Measurements from ENCODE around the gene MRPL12. TPM values are rescaled to one million over a fixed set of nuclear protein-coding genes. Genes with fewer than 3 reads are reported as not detected.

Gene MRPL12
- total RNA-seq, 1 donor from 2014 or later = 59.8 TPM

GRCh38 chr17:81740395-81740961, 37.3 kb downstream of the MRPL12 start:
- DNase-seq (ENCODE audit: low spot score) = no peak

- DNase-seq (ENCODE audit: low spot score) = no peak
Observed at GRCh38 chr17:81741049-81741593, 38.0 kb downstream of the MRPL12 start.

- no peak for DNase-seq (ENCODE audit: low spot score)
Observed at GRCh38 chr17:81741594-81742452, 38.7 kb downstream of the MRPL12 start.

Other genes with a start within 250 kb of the MRPL12 start
- 3,857 TPM for gene ACTG1, start 190.6 kb upstream of the MRPL12 start, total RNA-seq
- gene FSCN2, start 175.0 kb upstream of the MRPL12 start, total RNA-seq = 4.2 TPM
- 37.1 TPM for gene FAAP100, start 151.0 kb upstream of the MRPL12 start, total RNA-seq
- gene NPLOC4, start 66.3 kb upstream of the MRPL12 start, total RNA-seq = 106 TPM
- 2.5 TPM for gene TSPAN10, start 66.2 kb upstream of the MRPL12 start, total RNA-seq
- gene PDE6G, start 46.8 kb upstream of the MRPL12 start, total RNA-seq = not detected
- 31.4 TPM for gene OXLD1, start 36.8 kb upstream of the MRPL12 start, total RNA-seq
- gene CCDC137, start 36.6 kb upstream of the MRPL12 start, total RNA-seq = 19.2 TPM
- 35.5 TPM for gene ARL16, start 19.6 kb upstream of the MRPL12 start, total RNA-seq
- gene HGS, start 19.4 kb upstream of the MRPL12 start, total RNA-seq = 101 TPM
- 33.1 TPM for gene SLC25A10, start 8.9 kb downstream of the MRPL12 start, total RNA-seq
- gene GCGR, start 100.8 kb downstream of the MRPL12 start, total RNA-seq = not detected
- 73.6 TPM for gene MCRIP1, start 129.9 kb downstream of the MRPL12 start, total RNA-seq
- gene PPP1R27, start 131.7 kb downstream of the MRPL12 start, total RNA-seq = not detected
- gene P4HB, start 157.2 kb downstream of the MRPL12 start, total RNA-seq = 665 TPM
- gene ARHGDIA, start 168.0 kb downstream of the MRPL12 start, total RNA-seq = 498 TPM
- gene ALYREF, start 188.2 kb downstream of the MRPL12 start, total RNA-seq = 64.2 TPM
- gene ANAPC11, start 188.4 kb downstream of the MRPL12 start, total RNA-seq = 70.3 TPM
- 0.29 TPM for gene NPB, start 198.9 kb downstream of the MRPL12 start, total RNA-seq
- 58.9 TPM for gene PCYT2, start 208.0 kb downstream of the MRPL12 start, total RNA-seq
- gene SIRT7, start 214.8 kb downstream of the MRPL12 start, total RNA-seq = 30.4 TPM
- 14.1 TPM for gene MAFG, start 224.4 kb downstream of the MRPL12 start, total RNA-seq
- 63.9 TPM for gene PYCR1, start 233.9 kb downstream of the MRPL12 start, total RNA-seq
- gene MYADML2, start 243.9 kb downstream of the MRPL12 start, total RNA-seq = not detected

All from ureter (tissue), 1 donor.